Ovary (tissue), 10 donors: ENCODE data around the gene ETV3. TPM values are rescaled to one million over a fixed set of nuclear protein-coding genes. Genes with fewer than 3 reads are reported as not detected.
"Not testable (repeated sequence)": the region's sequence is repeated elsewhere in the genome, so short reads cannot be mapped to it uniquely, and the experiment has no call there.

Experiments
- DNase-seq, 5 donors: peaks; one replicate each; pipeline ENCODE4 v3.0.0-alpha.2; 2019 to 2020
- H3K27ac ChIP-seq, 2 donors: fragments of 200-600 bp; one replicate each; pipeline versions ENCODE4 v1.5.1 to v1.8.0; 2019 to 2022
- H3K27me3 ChIP-seq: fragments of 200-600 bp; one replicate; pipeline ENCODE4 v1.8.0; 2022
- H3K36me3 ChIP-seq: fragments of 200-600 bp; sonication (generic); one replicate; pipeline ENCODE4 v1.5.1; 2019
- H3K4me1 ChIP-seq: one replicate; pipeline ENCODE4 v1.8.1; 2013; ENCODE audit warnings: mild to moderate bottlenecking, moderate library complexity; ENCODE audit not compliant: insufficient read depth
- H3K4me3 ChIP-seq: fragments of 200-600 bp; sonication (generic); one replicate; pipeline ENCODE4 v1.5.1; 2017
- H3K9me3 ChIP-seq, 2 donors: fragments of 200-600 bp in 1 of 2; sonication (generic) in 1 of 2; one replicate each; pipeline versions ENCODE4 v1.5.1 to v1.8.1; 2013 to 2019; ENCODE audit warnings: mild to moderate bottlenecking in 1 of 2, moderate library complexity in 1 of 2
- CTCF ChIP-seq, 3 donors: fragments of 450-650 bp in 2 of 3; fragments of 200-600 bp in 1 of 3; IDR thresholded peaks; one replicate each; pipeline versions ENCODE4 v1.5.1 to v1.8.0; 2016 to 2022; ENCODE audit warnings: antibody characterized with exemption in 3 of 3, mild to moderate bottlenecking in 1 of 3
- EP300 ChIP-seq: sonication (generic); formaldehyde crosslinking; IDR thresholded peaks from one replicate; pipeline ENCODE4 v1.6.1; 2017; ENCODE audit warnings: antibody characterized with exemption
- POLR2A ChIP-seq: fragments of 450-650 bp; IDR thresholded peaks from one replicate; pipeline ENCODE4 v1.6.1; 2017; ENCODE audit warnings: antibody characterized with exemption, mild to moderate bottlenecking, moderate library complexity
- whole genome bisulfite sequencing, 3 donors: extraction: QIAGEN DNeasy Blood & Tissue Kit in 1 of 3; methylation state at CpG; one replicate each; pipeline versions ENCODE4 v1.1.5 to v1.1.7; 2013 to 2017; 5-methylcytosine and 5-hydroxymethylcytosine counted together
- intact Hi-C, 4 donors: fragments of 100-400 bp; cut with DNase I; formaldehyde crosslinking; loops; one replicate each; pipeline versions ENCODE4 v1.11.0 to v1.15.1; 2022 to 2023
- long read RNA-seq, 3 donors: library from polyadenylated mRNA in 2 of 3; unstranded in 2 of 3; transcript quantifications; one replicate each; pipeline ENCODE4 v2.0.0 and lab custom pipeline, GENCODE V29; 2021 to 2026
- polyA plus RNA-seq, 2 donors: library from polyadenylated mRNA; stranded (reverse); fragments of 200-250 nt in 1 of 2; fragments of 350-450 nt in 1 of 2; fragmentation: Illumina TruSeq in 1 of 2; extraction: RNeasy Lipid Tissue Mini Kit (QIAGEN cat#74804) in 1 of 2; gene quantifications; one replicate each; pipeline ENCODE4 v1.2.3, GENCODE V29; 2013 to 2014
- total RNA-seq, 7 donors: library from RNA; depleted of rRNA in 2 of 7; stranded (reverse); fragments of >200 nt in 2 of 7; fragmentation: NEBNext Ultra II Directional in 3 of 7; extraction: Animal tissue kit (Norgen Biotek cat#: 25700) in 3 of 7; gene quantifications; one replicate each; pipeline versions ENCODE4 v1.1.0 to v1.2.4, GENCODE V29; 2016 to 2023
- donor health status: DM: no; HTN: no; CAD: no; lungs with moderate emphysema.
- donor health status: DM: no; HTN: no; CAD: no.
- donor health status: Bipolar disorder and iron deficiency.
- donor health status: DM: yes; HTN: yes; CAD: no.
- donor health status: DM: no; HTN: no; CAD: no.
- donor health status: DM: yes; HTN: yes; CAD: no.

ETV3 gene
- total RNA-seq, result 10 to 100 TPM; 12.8 to 36.4 (median 23.8) TPM
- 10 to 100 TPM in 1 of 2 donors, 1 to 10 TPM in 1; 8.0 to 12.5 TPM for polyA plus RNA-seq
- long read RNA-seq, donor 1, full-length matches to known transcripts, result 2 of 4 reads
- long read RNA-seq, donor 1, partial matches to known transcripts, result 0 of 4 reads
- long read RNA-seq, donor 1, other reads (novel, unspliced or antisense), result 2 of 4 reads
- long read RNA-seq, donor 2, full-length matches to known transcripts, result 9 of 9 reads
- long read RNA-seq, donor 2, partial matches to known transcripts, result 0 of 9 reads
- long read RNA-seq, donor 2, other reads (novel, unspliced or antisense), result 0 of 9 reads
- long read RNA-seq, donor 3, partial matches to known transcripts, result 0 of 3 reads
- long read RNA-seq, donor 3, other reads (novel, unspliced or antisense), result 3 of 3 reads

GRCh38 chr1:157138220-157139051 lies at the start of gene ETV3:
ETV3 (minus strand) TSS chr1:157138395; CDS start chr1:157136352, 2,043 bp downstream.
- DNase-seq, result peak; percentile 91 to 94 (median 92)
- peak within 1 kb of the TSS; percentile 99 for H3K4me3 ChIP-seq
- H3K27me3 ChIP-seq, result no peaks in the 10 kb centered on the region
- no peaks in the 10 kb centered on the region for H3K36me3 ChIP-seq
- H3K27ac ChIP-seq, result peak within 1 kb of the TSS; percentile 88 to 98
- WGBS, 3 donors, result 0 to 1% (median 1%) methylated on average over 77 to 85 of the region's 85 CpGs
- H3K4me1 ChIP-seq, result peaks cover 4% of the 10 kb centered on the region
- no peak for TF ChIP-seq EP300
- TF ChIP-seq CTCF (IDR thresholded peaks at IDR 0.05), result peak in 1 of 3 donors; percentile 19
- TF ChIP-seq POLR2A, result peak; percentile 91
- H3K9me3 ChIP-seq, result no peaks in the 10 kb centered on the region
- intact Hi-C loops, result no loop called here

GRCh38 chr1:157186281-157186992 lies 48.2 kb upstream of the ETV3 start:
- DNase-seq, result no peak
- TF ChIP-seq EP300, result no peak
- TF ChIP-seq POLR2A, result no peak
- no peak for TF ChIP-seq CTCF (IDR thresholded peaks at IDR 0.05)
- H3K9me3 ChIP-seq, result no peaks in the 10 kb centered on the region
- no peak overlapping the region for H3K27ac ChIP-seq
- H3K4me3 ChIP-seq, result no peak overlapping the region
- H3K27me3 ChIP-seq, result no peaks in the 10 kb centered on the region
- H3K36me3 ChIP-seq, result no peaks in the 10 kb centered on the region
- 65 to 77% (median 72%) methylated on average over 8 of the region's 8 CpGs for WGBS, 3 donors
- intact Hi-C loops, result no loop called here
- H3K4me1 ChIP-seq, result no peaks in the 10 kb centered on the region

- DNase-seq, result no peak
- WGBS, 3 donors, result 56 to 73% (median 60%) methylated on average over 3 of the region's 3 CpGs
- H3K4me1 ChIP-seq, result no peaks in the 10 kb centered on the region
- TF ChIP-seq EP300 (no peak), CTCF (IDR thresholded peaks at IDR 0.05) (no peak), POLR2A (no peak)
- no peaks in the 10 kb centered on the region for H3K9me3 ChIP-seq
- no peak overlapping the region for H3K27ac ChIP-seq
- no peak overlapping the region for H3K4me3 ChIP-seq
- intact Hi-C loops, result no loop called here
- no peaks in the 10 kb centered on the region for H3K27me3 ChIP-seq
- H3K36me3 ChIP-seq, result no peaks in the 10 kb centered on the region
These were observed 45.7 kb upstream of the ETV3 start for GRCh38 chr1:157183870-157184269.

- H3K4me1 ChIP-seq, H3K27ac ChIP-seq, H3K4me3 ChIP-seq, H3K27me3 ChIP-seq, H3K9me3 ChIP-seq, DNase-seq, intact Hi-C loops, H3K36me3 ChIP-seq: not testable (repeated sequence)
- 82 to 84% (median 83%) methylated on average over 5 of the region's 5 CpGs for WGBS, 3 donors
These were observed 44.2 kb upstream of the ETV3 start for GRCh38 chr1:157182371-157182770.
